ENCODE results near the gene ZBTB8A. TPM values are rescaled to one million over a fixed set of nuclear protein-coding genes. Genes with fewer than 3 reads are reported as not detected.

ZBTB8A gene
- total RNA-seq (not detected), total RNA-seq (0 to 1.5 (median 0.26) reads per million in 172 experiments)
- 0.08 TPM for polyA plus RNA-seq (2013, experiment 1 of 2)
- 0.19 TPM for polyA plus RNA-seq (2013, experiment 2 of 2)

- no peaks in the 10 kb centered on the region for H3K36me3 Mint-ChIP-seq (ENCODE audit: low read depth)
- DNase-seq (peak in 1 of 14 experiments; percentile 14), ATAC-seq (ENCODE audit: poor library complexity) (no peak)
- no peaks in the 10 kb centered on the region for H3K9me3 Mint-ChIP-seq
- Histone ChIP-seq H3K36me3 (ENCODE audit: insufficient read depth, low read length) (no peaks in the 10 kb centered on the region), H3K4me1 (ENCODE audit: insufficient read depth, low read length) (peaks cover 9% of the 10 kb centered on the region), H3K9me3 (ENCODE audit: control insufficient read depth in 1 of 2, insufficient read depth in 1 of 2, low read length in 2 of 2) (no peaks in the 10 kb centered on the region), H3K4me3 (ENCODE audit: low read length) (peak within 1 kb of the TSS; percentile 30), H3K27me3 (ENCODE audit: control insufficient read depth in 1 of 2, insufficient read depth in 2 of 2, low read length in 2 of 2) (peaks cover 29 to 51% of the 10 kb centered on the region in 2 experiments), H3K27ac (ENCODE audit: low read depth in 1 of 2, low read length in 2 of 2) (no peak within 1 kb of the TSS)
- no peak within 1 kb of the TSS for H3K27ac Mint-ChIP-seq
- intact Hi-C loops (cut with DNase I, micrococcal nuclease): no loop called here
- TF ChIP-seq CTCF (IDR thresholded peaks at IDR 0.05): no peak
- H3K4me1 Mint-ChIP-seq (ENCODE audit: low read depth): peaks cover 11% of the 10 kb centered on the region
- ChIA-PET CTCF (interaction anchor here (0.6 kb wide), 1 partner anchor 9 kb away, joined by 3 read pairs; no protein-coding TSS in a partner anchor), POLR2A (no interaction called here)
- H3K4me3 Mint-ChIP-seq: peak within 1 kb of the TSS; percentile 86
- H3K27me3 Mint-ChIP-seq: peaks cover 74% of the 10 kb centered on the region
Observed at GRCh38 chr1:32538887-32539583, at the start of gene ZBTB8A. TSS of gene ZBTB8A (plus strand) at chr1:32539427. CDS start at chr1:32592932, 53,505 bp downstream.

- no peaks in the 10 kb centered on the region for H3K36me3 Mint-ChIP-seq (ENCODE audit: low read depth)
- no peak overlapping the region for H3K4me3 Mint-ChIP-seq
- Histone ChIP-seq H3K36me3 (ENCODE audit: insufficient read depth, low read length) (no peaks in the 10 kb centered on the region), H3K9me3 (ENCODE audit: control insufficient read depth in 1 of 2, insufficient read depth in 1 of 2, low read length in 2 of 2) (no peaks in the 10 kb centered on the region), H3K27ac (ENCODE audit: low read depth in 1 of 2, low read length in 2 of 2) (no peak overlapping the region), H3K27me3 (ENCODE audit: control insufficient read depth in 1 of 2, insufficient read depth in 2 of 2, low read length in 2 of 2) (no peaks in the 10 kb centered on the region), H3K4me1 (ENCODE audit: insufficient read depth, low read length) (no peaks in the 10 kb centered on the region), H3K4me3 (ENCODE audit: low read length) (no peak overlapping the region)
- ATAC-seq (ENCODE audit: poor library complexity) (no peak), DNase-seq (no peak)
- intact Hi-C loops (cut with DNase I, micrococcal nuclease): no loop called here
- H3K27me3 Mint-ChIP-seq: peaks cover 19% of the 10 kb centered on the region
- H3K4me1 Mint-ChIP-seq (ENCODE audit: low read depth): no peaks in the 10 kb centered on the region
- H3K27ac Mint-ChIP-seq: no peak overlapping the region
- POLR2A ChIA-PET: no interaction called here
- TF ChIP-seq CTCF (IDR thresholded peaks at IDR 0.05): no peak
- CTCF ChIA-PET: no interaction called here
- no peaks in the 10 kb centered on the region for H3K9me3 Mint-ChIP-seq
Observed at GRCh38 chr1:32489774-32490454, 49.3 kb upstream of the ZBTB8A start.

GRCh38 chr1:32491386-32491785 is 47.8 kb upstream of the ZBTB8A start:
- ChIA-PET POLR2A (no interaction called here), CTCF (no interaction called here)

More at GRCh38 chr1:32491386-32491785, 47.8 kb upstream of the ZBTB8A start:
- Mint-ChIP-seq H3K27ac (no peak overlapping the region), H3K9me3 (no peaks in the 10 kb centered on the region), H3K4me1 (ENCODE audit: low read depth) (no peaks in the 10 kb centered on the region), H3K4me3 (no peak overlapping the region), H3K27me3 (peaks cover 19% of the 10 kb centered on the region), H3K36me3 (ENCODE audit: low read depth) (no peaks in the 10 kb centered on the region)
- H3K4me1 ChIP-seq (ENCODE audit: insufficient read depth, low read length): no peaks in the 10 kb centered on the region
- intact Hi-C loops (cut with DNase I, micrococcal nuclease): no loop called here
- H3K9me3 ChIP-seq (ENCODE audit: control insufficient read depth in 1 of 2, insufficient read depth in 1 of 2, low read length in 2 of 2): no peaks in the 10 kb centered on the region
- peaks cover 0 to 4% of the 10 kb centered on the region in 2 experiments for H3K27me3 ChIP-seq (ENCODE audit: control insufficient read depth in 1 of 2, insufficient read depth in 2 of 2, low read length in 2 of 2)
- no peak for ATAC-seq (ENCODE audit: poor library complexity)
- H3K36me3 ChIP-seq (ENCODE audit: insufficient read depth, low read length): no peaks in the 10 kb centered on the region
- no peak for DNase-seq
- no peak for TF ChIP-seq CTCF (IDR thresholded peaks at IDR 0.05)
- H3K4me3 ChIP-seq (ENCODE audit: low read length): no peak overlapping the region
- no peak overlapping the region for H3K27ac ChIP-seq (ENCODE audit: low read depth in 1 of 2, low read length in 2 of 2)

Measured in CD4-positive, alpha-beta T cell (primary cell).